Measurements from ENCODE around the gene NUP188.
"Not testable (repeated sequence)": the region's sequence is repeated elsewhere in the genome, so short reads cannot be mapped to it uniquely, and the experiment has no call there.

Gene NUP188

DNA sequence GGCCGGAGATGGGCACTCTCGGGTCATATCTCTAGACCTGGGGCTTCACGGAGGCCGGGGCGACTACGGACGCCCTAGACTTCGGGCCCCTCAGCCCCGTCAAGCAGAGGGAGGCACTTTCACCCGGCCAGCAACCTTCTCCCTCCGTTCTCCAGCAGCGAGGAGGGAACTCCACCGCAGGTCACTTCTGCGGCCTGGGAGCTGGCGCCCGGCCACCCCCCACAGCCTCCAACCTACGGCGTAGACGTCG is 297 bp upstream of the NUP188 start:
- peaks cover 9% of the 10 kb centered on the region for H3K4me1 ChIP-seq (ENCODE audit: insufficient read depth, insufficient read length)

DNA sequence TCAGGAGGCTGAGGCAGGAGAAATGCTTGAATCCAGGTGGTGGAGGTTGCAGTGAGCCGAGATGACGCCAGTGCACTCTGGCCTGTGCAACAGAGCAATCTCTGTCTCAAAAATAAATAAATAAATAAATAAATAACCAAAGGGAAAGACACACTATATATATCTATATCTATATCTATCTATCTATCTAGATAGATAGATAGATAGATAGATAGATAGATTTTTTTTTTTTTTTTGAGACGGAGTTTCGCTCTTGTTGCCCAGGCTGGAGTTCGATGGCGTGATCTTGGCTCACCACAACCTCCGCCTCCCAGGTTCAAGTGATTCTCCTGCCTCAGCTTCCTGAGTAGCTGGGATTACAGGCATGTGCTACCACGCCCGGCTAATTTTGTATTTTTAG is 13.9 kb downstream of the NUP188 start:
- H3K27me3 ChIP-seq (ENCODE audit: insufficient read depth, insufficient read length); H3K9me3 ChIP-seq (ENCODE audit: insufficient read depth, low read length); DNase-seq (ENCODE audit: low read depth, low spot score); H3K4me1 ChIP-seq (ENCODE audit: insufficient read depth, insufficient read length); H3K9ac ChIP-seq (ENCODE audit: insufficient read length, low read depth); H3K4me3 ChIP-seq (ENCODE audit: insufficient read length, low read depth): not testable (repeated sequence)
- peaks cover 88% of the 10 kb centered on the region for H3K36me3 ChIP-seq (ENCODE audit: insufficient read depth, insufficient read length, low read length)

More for the DNA sequence above, 297 bp upstream of the NUP188 start:
- DNase-seq (ENCODE audit: low read depth, low spot score) = no peak
- peaks cover 64% of the 10 kb centered on the region for H3K36me3 ChIP-seq (ENCODE audit: insufficient read depth, insufficient read length, low read length)
- TF ChIP-seq SUZ12 (IDR thresholded peaks at IDR 0.05; ENCODE audit: extremely low read depth, insufficient read depth, insufficient read length) (no peak), YY1 (IDR thresholded peaks at IDR 0.05; ENCODE audit: insufficient read depth, insufficient read length) (no peak), ZNF274 (IDR thresholded peaks at IDR 0.05; ENCODE audit: low read depth, low read length) (no peak)
- peak overlapping the region; percentile 98 for H3K9ac ChIP-seq (ENCODE audit: insufficient read length, low read depth)
- no peaks in the 10 kb centered on the region for H3K9me3 ChIP-seq (ENCODE audit: insufficient read depth, low read length)
- no peaks in the 10 kb centered on the region for H3K27me3 ChIP-seq (ENCODE audit: insufficient read depth, insufficient read length)
- H3K4me3 ChIP-seq (ENCODE audit: insufficient read length, low read depth) = peak overlapping the region; percentile 97

DNA sequence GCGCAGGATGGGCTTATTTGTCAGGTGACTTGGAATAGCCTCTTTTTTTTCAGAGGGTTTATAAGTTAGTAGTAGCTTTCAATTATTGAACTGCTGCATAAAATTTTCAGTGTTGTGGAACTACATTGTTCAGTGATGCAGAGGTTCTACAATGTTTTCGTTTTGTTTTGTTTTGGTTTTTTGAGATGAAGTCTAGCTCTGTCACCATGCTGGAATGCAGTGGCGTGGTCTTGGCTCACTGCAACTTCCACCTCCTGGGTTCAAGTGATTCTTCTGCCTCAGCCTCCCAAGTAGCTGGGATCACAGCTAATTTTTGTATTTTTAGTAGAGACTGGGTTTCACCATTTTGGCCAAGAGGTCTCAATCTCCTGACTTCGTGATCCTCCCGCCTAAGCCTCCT is 22.0 kb downstream of the NUP188 start:
- DNase-seq (ENCODE audit: low read depth, low spot score) = no peak
- H3K9ac ChIP-seq (ENCODE audit: insufficient read length, low read depth) = no peak overlapping the region
- no peak overlapping the region for H3K4me3 ChIP-seq (ENCODE audit: insufficient read length, low read depth)
- H3K36me3 ChIP-seq (ENCODE audit: insufficient read depth, insufficient read length, low read length) = peaks cover 92% of the 10 kb centered on the region
- no peaks in the 10 kb centered on the region for H3K9me3 ChIP-seq (ENCODE audit: insufficient read depth, low read length)
- H3K27me3 ChIP-seq (ENCODE audit: insufficient read depth, insufficient read length) = no peaks in the 10 kb centered on the region
- H3K4me1 ChIP-seq (ENCODE audit: insufficient read depth, insufficient read length) = no peaks in the 10 kb centered on the region
- TF ChIP-seq ZNF274 (IDR thresholded peaks at IDR 0.05; ENCODE audit: low read depth, low read length) (no peak), YY1 (IDR thresholded peaks at IDR 0.05; ENCODE audit: insufficient read depth, insufficient read length) (no peak), SUZ12 (IDR thresholded peaks at IDR 0.05; ENCODE audit: extremely low read depth, insufficient read depth, insufficient read length) (no peak)

- Histone ChIP-seq H3K9ac (ENCODE audit: insufficient read length, low read depth) (no peak overlapping the region), H3K9me3 (ENCODE audit: insufficient read depth, low read length) (no peaks in the 10 kb centered on the region), H3K36me3 (ENCODE audit: insufficient read depth, insufficient read length, low read length) (peaks cover 93% of the 10 kb centered on the region), H3K27me3 (ENCODE audit: insufficient read depth, insufficient read length) (no peaks in the 10 kb centered on the region), H3K4me3 (ENCODE audit: insufficient read length, low read depth) (no peak overlapping the region), H3K4me1 (ENCODE audit: insufficient read depth, insufficient read length) (no peaks in the 10 kb centered on the region)
- DNase-seq (ENCODE audit: low read depth, low spot score) = no peak
- TF ChIP-seq YY1 (IDR thresholded peaks at IDR 0.05; ENCODE audit: insufficient read depth, insufficient read length) (no peak), ZNF274 (IDR thresholded peaks at IDR 0.05; ENCODE audit: low read depth, low read length) (no peak), SUZ12 (IDR thresholded peaks at IDR 0.05; ENCODE audit: extremely low read depth, insufficient read depth, insufficient read length) (no peak)
Measured at GRCh38 chr9:128972956-128973355, 25.5 kb downstream of the NUP188 start.

DNA sequence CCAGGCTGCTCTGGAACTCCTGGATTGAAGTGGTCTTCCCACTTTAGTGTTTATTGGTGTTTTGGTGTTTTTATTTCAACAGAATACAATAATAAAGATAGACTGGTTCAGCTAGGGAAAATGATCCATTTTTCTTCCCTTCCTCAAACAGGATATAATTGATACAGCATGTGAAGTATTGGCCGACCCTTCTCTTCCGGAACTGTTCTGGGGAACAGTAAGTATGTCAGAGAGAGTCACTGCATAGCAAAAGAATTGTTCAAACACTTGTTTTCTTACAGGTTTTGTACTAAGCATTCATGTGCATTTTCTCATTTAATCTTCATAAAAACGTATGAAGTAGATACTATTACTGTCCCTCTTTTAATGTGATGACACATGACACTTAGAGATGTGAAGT is 31.6 kb downstream of the NUP188 start:
- H3K27me3 ChIP-seq (ENCODE audit: insufficient read depth, insufficient read length) = no peaks in the 10 kb centered on the region
- peaks cover 87% of the 10 kb centered on the region for H3K36me3 ChIP-seq (ENCODE audit: insufficient read depth, insufficient read length, low read length)
- TF ChIP-seq ZNF274 (IDR thresholded peaks at IDR 0.05; ENCODE audit: low read depth, low read length) (no peak), YY1 (IDR thresholded peaks at IDR 0.05; ENCODE audit: insufficient read depth, insufficient read length) (no peak), SUZ12 (IDR thresholded peaks at IDR 0.05; ENCODE audit: extremely low read depth, insufficient read depth, insufficient read length) (no peak)
- H3K9me3 ChIP-seq (ENCODE audit: insufficient read depth, low read length) = no peaks in the 10 kb centered on the region
- no peak overlapping the region for H3K4me3 ChIP-seq (ENCODE audit: insufficient read length, low read depth)
- H3K4me1 ChIP-seq (ENCODE audit: insufficient read depth, insufficient read length) = no peaks in the 10 kb centered on the region
- DNase-seq (ENCODE audit: low read depth, low spot score) = no peak
- no peak overlapping the region for H3K9ac ChIP-seq (ENCODE audit: insufficient read length, low read depth)

DNA sequence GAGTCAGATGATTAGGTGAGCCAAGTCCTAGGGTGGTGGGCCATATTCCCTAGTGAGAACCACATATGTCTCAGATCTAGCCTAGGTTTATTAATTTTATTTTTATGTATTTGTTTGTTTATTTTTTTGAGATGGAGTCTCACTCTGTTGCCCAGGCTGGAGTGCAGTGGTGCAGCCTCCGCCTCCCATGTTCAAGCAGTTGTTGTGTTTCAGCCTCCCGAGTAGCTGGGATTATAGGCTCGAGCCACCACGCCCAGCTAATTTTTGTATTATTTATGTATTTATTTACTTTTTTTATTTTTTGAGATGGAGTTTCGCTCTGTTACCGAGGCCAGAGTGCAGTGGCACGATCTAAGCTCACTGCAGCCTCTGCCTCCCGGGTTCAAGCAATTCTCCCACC is 36.0 kb downstream of the NUP188 start:
- no peaks in the 10 kb centered on the region for H3K9me3 ChIP-seq (ENCODE audit: insufficient read depth, low read length)
- DNase-seq (ENCODE audit: low read depth, low spot score) = no peak
- H3K4me1 ChIP-seq (ENCODE audit: insufficient read depth, insufficient read length) = no peaks in the 10 kb centered on the region
- peaks cover 93% of the 10 kb centered on the region for H3K36me3 ChIP-seq (ENCODE audit: insufficient read depth, insufficient read length, low read length)
- no peaks in the 10 kb centered on the region for H3K27me3 ChIP-seq (ENCODE audit: insufficient read depth, insufficient read length)
- no peak for TF ChIP-seq SUZ12 (IDR thresholded peaks at IDR 0.05; ENCODE audit: extremely low read depth, insufficient read depth, insufficient read length)
- no peak for TF ChIP-seq YY1 (IDR thresholded peaks at IDR 0.05; ENCODE audit: insufficient read depth, insufficient read length)
- no peak for TF ChIP-seq ZNF274 (IDR thresholded peaks at IDR 0.05; ENCODE audit: low read depth, low read length)
- no peak overlapping the region for H3K9ac ChIP-seq (ENCODE audit: insufficient read length, low read depth)
- no peak overlapping the region for H3K4me3 ChIP-seq (ENCODE audit: insufficient read length, low read depth)

- no peaks in the 10 kb centered on the region for H3K4me1 ChIP-seq (ENCODE audit: insufficient read depth, insufficient read length)
- DNase-seq (ENCODE audit: low read depth, low spot score) = no peak
- TF ChIP-seq ZNF274 (IDR thresholded peaks at IDR 0.05; ENCODE audit: low read depth, low read length) = no peak
- TF ChIP-seq YY1 (IDR thresholded peaks at IDR 0.05; ENCODE audit: insufficient read depth, insufficient read length) = no peak
- no peak for TF ChIP-seq SUZ12 (IDR thresholded peaks at IDR 0.05; ENCODE audit: extremely low read depth, insufficient read depth, insufficient read length)
- no peak overlapping the region for H3K4me3 ChIP-seq (ENCODE audit: insufficient read length, low read depth)
- peaks cover 88% of the 10 kb centered on the region for H3K36me3 ChIP-seq (ENCODE audit: insufficient read depth, insufficient read length, low read length)
- H3K9me3 ChIP-seq (ENCODE audit: insufficient read depth, low read length) = no peaks in the 10 kb centered on the region
- no peaks in the 10 kb centered on the region for H3K27me3 ChIP-seq (ENCODE audit: insufficient read depth, insufficient read length)
- no peak overlapping the region for H3K9ac ChIP-seq (ENCODE audit: insufficient read length, low read depth)
Measured at GRCh38 chr9:128986671-128987070, 39.2 kb downstream of the NUP188 start.

GRCh38 chr9:128987805-128988204 is 40.3 kb downstream of the NUP188 start:
- DNase-seq (ENCODE audit: low read depth, low spot score) = no peak

More at GRCh38 chr9:128987805-128988204, 40.3 kb downstream of the NUP188 start:
- Histone ChIP-seq H3K4me3 (ENCODE audit: insufficient read length, low read depth) (no peak overlapping the region), H3K27me3 (ENCODE audit: insufficient read depth, insufficient read length) (no peaks in the 10 kb centered on the region), H3K4me1 (ENCODE audit: insufficient read depth, insufficient read length) (no peaks in the 10 kb centered on the region), H3K9ac (ENCODE audit: insufficient read length, low read depth) (no peak overlapping the region), H3K36me3 (ENCODE audit: insufficient read depth, insufficient read length, low read length) (peaks cover 88% of the 10 kb centered on the region), H3K9me3 (ENCODE audit: insufficient read depth, low read length) (no peaks in the 10 kb centered on the region)
- TF ChIP-seq ZNF274 (IDR thresholded peaks at IDR 0.05; ENCODE audit: low read depth, low read length) = no peak
- no peak for TF ChIP-seq YY1 (IDR thresholded peaks at IDR 0.05; ENCODE audit: insufficient read depth, insufficient read length)
- no peak for TF ChIP-seq SUZ12 (IDR thresholded peaks at IDR 0.05; ENCODE audit: extremely low read depth, insufficient read depth, insufficient read length)

Data from NT2/D1 (cell line).